ENCODE results near the gene BPIFB2.

- TF ChIP-seq CTCF (IDR thresholded peaks at IDR 0.05; ENCODE audit: low read depth, low read length, missing input control) (no peak), RAD21 (IDR thresholded peaks at IDR 0.05) (no peak), REST (IDR thresholded peaks at IDR 0.05) (no peak), TAF1 (conservative IDR thresholded peaks at IDR 0.05) (no peak)
- TF ChIP-seq, protein P1, sequence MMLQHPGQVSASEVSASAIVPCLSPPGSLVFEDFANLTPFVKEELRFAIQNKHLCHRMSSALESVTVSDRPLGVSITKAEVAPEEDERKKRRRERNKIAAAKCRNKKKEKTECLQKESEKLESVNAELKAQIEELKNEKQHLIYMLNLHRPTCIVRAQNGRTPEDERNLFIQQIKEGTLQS (IDR thresholded peaks at IDR 0.05) = no peak
Measured at GRCh38 chr20:32960849-32961731, 46.4 kb upstream of the BPIFB2 start.

Data from liver (tissue), 3 donors.